Body of pancreas (tissue), 4 donors: Measurements from ENCODE around the gene SFXN2.

Experiments
- POLR2A ChIP-seq, 3 donors: fragments of 450-650 bp; IDR thresholded peaks; one replicate each; pipeline ENCODE4 v1.6.1; 2016; ENCODE audit warnings: antibody characterized with exemption in 3 of 3, mild to moderate bottlenecking in 2 of 3
- TF ChIP-seq, protein P1 (sequence below), 7 experiments: fragments of 450-650 bp in 4 of 7; fragments of 200-600 bp in 3 of 7; sonication (generic) in 3 of 7; IDR thresholded peaks; one replicate each; pipeline ENCODE4 v1.5.1; 2016 to 2019; ENCODE audit warnings: antibody characterized with exemption in 7 of 7

GRCh38 chr10:102713539-102713813, 960 bp upstream of the SFXN2 start:
- TF ChIP-seq, protein P1, sequence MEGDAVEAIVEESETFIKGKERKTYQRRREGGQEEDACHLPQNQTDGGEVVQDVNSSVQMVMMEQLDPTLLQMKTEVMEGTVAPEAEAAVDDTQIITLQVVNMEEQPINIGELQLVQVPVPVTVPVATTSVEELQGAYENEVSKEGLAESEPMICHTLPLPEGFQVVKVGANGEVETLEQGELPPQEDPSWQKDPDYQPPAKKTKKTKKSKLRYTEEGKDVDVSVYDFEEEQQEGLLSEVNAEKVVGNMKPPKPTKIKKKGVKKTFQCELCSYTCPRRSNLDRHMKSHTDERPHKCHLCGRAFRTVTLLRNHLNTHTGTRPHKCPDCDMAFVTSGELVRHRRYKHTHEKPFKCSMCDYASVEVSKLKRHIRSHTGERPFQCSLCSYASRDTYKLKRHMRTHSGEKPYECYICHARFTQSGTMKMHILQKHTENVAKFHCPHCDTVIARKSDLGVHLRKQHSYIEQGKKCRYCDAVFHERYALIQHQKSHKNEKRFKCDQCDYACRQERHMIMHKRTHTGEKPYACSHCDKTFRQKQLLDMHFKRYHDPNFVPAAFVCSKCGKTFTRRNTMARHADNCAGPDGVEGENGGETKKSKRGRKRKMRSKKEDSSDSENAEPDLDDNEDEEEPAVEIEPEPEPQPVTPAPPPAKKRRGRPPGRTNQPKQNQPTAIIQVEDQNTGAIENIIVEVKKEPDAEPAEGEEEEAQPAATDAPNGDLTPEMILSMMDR (IDR thresholded peaks at IDR 0.05), result peak in 3 of 7 experiments; percentile 9 to 25 (median 13)
- TF ChIP-seq POLR2A (IDR thresholded peaks at IDR 0.05), result no peak
